Putamen (tissue), 1 donor: ENCODE data around the gene WDFY2.
"Not testable (repeated sequence)": the region's sequence is repeated elsewhere in the genome, so short reads cannot be mapped to it uniquely, and the experiment has no call there.

Experiments used
- DNase-seq: peaks from one replicate; pipeline ENCODE4 v3.0.0-alpha.2; 2016; ENCODE audit warnings: low spot score

Gene WDFY2, protein sequence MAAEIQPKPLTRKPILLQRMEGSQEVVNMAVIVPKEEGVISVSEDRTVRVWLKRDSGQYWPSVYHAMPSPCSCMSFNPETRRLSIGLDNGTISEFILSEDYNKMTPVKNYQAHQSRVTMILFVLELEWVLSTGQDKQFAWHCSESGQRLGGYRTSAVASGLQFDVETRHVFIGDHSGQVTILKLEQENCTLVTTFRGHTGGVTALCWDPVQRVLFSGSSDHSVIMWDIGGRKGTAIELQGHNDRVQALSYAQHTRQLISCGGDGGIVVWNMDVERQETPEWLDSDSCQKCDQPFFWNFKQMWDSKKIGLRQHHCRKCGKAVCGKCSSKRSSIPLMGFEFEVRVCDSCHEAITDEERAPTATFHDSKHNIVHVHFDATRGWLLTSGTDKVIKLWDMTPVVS

DNA sequence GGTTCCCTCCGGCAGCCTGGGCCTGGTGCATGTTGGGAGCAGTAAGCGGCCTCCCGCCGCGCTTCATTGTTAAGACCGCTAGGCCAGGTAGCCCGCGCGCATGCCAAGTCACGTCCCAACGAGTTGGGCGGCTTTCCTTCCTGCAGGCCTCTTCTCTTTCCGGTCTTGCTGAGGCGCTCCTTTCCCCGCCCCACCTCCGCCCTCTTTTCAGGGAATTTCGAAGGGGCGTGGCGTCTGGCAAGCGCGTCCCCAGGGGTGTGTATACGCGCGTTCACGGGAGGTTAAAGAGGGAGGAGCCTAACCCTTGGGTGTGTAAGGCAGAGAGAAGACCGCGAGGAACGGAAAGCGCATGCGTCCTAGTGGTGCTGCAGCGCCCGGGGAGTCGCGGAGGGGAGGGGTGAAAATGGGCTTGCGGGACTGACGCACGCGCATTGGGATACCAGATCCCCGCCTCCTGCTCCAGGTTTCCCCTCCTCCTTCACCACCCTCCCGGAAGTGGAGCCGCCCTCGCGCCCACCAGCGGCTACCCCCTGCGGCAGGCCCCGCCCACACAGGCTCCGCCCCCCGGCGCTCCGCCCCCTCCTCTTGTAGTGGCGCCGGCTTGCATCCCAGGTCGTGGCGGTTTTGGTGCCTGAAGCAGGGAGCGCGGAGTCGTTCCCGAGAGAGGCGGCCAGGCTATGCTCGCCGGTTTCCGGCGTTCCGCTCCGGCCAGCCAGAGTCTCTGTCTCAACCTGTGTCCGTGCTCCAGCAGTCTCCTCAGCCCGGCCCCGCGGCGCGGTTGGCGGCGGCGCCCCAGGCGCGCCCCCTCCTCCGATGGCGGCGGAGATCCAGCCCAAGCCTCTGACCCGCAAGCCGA lies at the start of gene WDFY2:
TSS of gene WDFY2 (plus strand) at position 588 of the 856 bp plus-strand sequence. CDS start at position 814, 226 bp downstream.
- peak; percentile 100 for DNase-seq

DNA sequence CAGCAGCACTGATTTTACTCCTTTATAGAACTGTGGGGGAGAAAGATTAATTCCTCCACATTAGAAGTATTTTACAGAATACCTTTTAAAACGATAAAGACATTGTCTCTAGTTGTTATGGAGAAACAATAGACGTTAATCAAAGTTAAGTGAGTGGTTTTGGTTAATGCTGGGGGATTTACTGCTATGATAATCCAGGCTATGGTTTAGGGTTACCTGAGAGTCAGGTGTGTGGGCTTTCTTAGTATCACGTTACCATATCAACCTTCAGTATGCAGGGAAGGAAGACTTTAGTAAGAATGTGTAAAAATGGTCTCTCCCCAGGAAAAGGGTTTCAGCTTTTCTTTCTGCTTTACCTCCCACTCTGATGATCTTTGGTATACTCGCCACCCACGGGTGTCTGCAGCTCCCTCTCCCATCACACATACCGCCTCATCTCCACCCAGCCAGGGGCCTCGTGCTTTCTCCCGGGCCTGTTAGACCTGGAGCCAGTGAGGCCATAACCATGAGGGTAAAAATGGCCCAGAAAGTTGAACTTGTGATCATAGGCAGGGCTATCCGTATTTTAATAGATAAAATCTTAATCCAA lies 45.6 kb upstream of the WDFY2 start:
- DNase-seq = no peak

DNA sequence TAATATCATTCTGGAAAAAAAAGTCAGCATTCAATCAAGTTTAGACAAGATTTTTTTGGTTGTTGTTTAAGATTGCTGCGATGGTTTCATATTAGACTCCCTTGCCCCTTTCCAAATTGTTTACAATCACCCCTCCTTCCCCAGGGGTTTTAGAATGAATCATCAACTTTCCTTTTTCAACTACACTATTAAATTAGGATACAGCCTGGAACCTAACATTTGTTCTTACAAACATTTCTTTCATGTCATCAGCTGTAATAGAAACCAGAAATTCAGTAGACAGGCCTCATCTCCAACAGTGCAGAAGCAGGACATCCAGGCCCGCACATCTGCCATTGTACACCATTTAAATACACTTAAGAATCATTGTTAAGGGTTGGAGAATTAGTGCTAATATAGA lies 44.4 kb upstream of the WDFY2 start:
- DNase-seq = no peak

DNA sequence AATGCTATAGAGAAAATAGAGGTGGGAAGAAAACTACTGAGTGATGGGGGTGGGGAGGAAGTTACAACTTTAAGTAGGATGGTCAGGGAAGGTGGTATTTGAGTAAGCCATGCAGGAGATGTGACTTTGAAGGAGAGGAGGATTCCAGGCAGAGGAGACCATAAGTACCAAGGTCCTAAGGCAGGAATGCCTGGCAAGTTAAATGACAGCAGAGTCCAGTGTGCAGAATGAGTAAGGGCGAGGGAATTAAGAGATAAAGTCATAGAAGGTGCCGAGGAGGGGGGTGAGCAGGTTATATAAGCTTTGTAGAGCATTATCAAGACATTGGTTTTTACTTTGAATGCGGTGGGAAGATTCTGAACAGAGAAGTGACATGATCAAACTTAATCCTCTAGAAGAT lies 43.2 kb upstream of the WDFY2 start:
- DNase-seq = no peak

DNA sequence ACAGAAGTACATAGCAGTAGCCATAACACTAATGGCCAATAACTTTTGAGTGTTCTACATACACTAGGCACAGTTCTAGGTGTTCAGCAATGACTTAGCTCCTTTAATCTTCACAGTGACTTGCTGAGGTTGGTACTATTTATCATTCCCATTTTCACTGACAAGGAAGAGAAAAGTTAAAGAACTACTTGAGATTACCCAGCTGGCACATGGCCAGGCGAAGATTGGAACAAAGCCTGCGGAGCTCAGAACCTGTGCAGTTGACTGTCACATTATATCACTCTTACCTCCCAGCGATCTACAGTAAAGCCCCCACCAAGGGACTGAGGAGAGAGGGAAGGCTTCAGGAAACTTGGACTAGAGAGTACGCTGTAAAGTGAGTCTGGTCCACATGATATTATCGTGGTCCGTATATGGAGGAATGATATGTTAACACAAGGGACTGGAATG lies 42.4 kb upstream of the WDFY2 start:
- no peak for DNase-seq

DNA sequence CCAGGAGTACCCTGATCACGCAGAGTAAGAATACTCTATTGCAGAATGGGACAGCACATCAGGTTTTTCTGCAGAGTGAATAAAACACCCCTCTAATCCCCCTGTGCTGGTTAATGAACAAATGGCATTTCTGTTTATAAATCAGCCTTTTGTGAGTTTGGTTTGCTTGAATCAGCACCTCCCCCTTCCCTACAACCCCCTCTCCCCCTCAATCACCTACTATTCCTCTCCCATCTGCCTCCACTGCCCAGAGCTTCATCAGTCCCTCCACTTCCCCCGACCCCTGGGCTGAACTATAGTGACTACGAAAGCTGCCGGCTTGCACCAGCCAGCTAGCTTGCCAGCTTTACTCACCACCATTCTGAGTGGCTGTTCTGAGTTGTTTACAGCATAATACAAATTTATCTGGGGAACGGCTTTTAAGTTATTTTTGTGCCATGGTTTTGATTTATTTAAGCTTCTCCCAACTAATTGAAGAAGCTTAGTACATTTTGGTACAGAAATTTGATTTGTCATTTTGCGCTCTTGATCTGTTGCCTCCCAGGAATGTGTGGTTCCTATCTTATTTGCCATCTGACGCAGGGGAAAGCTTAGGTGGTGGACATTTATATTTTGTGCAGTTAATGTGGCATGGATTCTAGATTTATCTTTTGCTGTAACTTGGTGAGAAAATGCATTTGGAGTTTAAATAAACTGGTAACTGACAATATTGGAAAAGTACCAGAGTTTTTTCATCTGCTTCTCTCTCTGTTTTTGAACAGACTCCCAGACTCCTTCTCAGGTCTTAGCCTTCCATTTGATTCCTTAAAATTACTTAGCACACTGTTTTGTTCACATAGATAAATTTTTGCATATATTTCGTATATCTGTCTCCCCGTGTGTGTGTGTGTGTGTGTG lies 41.7 kb upstream of the WDFY2 start:
- no peak for DNase-seq

DNA sequence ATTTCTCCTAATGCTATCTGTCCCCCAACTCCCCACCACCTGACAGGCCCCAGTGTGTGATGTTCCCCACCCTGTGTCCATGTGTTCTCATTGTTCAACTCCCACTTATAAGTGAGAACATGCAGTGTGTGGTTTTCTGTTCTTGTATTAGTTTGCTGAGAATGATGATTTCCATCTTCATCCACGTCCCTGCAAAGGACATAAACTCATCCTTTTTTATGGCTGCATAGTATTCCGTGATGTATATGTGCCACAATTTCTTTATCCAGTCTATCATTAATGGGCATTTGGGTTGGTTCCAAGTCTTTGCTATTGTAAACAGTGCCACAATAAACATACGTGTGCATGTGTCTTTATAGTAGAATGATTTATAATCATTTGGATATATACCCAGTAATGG lies 38.8 kb upstream of the WDFY2 start:
- not testable (repeated sequence) for DNase-seq

DNA sequence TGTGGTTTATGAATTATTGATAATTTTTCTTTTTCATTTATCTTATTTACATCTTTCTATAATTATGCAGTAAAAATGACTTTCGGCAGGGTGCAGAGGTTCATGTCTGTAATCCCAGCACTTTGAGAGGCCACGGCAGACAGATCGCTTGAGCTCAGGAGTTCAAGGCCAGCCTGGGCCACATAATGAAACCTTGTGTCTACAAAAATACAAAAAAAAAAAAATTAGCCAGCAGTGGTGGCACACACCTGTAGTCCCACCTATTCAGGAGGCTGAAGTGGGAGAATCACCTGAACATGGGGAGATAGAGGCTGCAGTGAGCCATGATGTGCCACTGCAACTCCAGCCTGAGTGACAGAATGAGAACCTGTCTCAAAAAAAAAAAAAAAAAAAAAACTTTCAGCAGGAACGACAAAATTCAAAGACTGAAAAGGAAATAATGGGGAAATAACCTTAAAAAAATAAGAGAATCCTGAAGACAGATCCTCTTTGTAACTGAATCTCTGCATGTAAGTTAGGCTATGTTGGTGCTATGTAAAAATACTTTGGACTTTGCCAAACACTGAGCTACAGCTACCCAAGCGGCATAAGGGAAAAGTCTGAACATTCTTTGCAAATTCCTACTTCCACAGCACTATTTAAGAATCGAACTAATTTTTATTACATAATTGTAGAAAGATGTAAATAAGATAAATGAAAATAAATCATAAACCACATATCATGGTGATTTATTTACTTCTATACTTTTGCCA lies 36.7 kb upstream of the WDFY2 start:
- no peak for DNase-seq

DNA sequence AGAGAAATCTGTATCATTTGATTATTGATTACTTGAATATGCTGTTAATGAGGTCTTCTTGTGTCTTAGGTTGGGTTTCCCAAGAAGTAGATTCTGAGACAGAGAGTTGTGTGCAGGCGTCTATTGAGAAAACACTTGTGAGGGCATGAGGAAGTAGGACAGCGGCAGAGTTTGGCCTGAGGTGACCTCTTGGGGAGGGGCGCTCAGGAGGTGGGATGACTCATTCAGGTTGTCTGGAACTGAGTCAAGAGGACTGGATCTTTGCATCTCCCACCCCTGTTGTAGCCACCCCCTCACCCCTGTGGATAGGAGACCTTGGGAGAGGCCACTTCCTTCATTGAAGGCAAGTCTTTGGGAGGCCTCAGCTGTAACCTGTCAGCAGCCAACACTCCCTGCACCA lies 35.2 kb upstream of the WDFY2 start:
- no peak for DNase-seq

DNA sequence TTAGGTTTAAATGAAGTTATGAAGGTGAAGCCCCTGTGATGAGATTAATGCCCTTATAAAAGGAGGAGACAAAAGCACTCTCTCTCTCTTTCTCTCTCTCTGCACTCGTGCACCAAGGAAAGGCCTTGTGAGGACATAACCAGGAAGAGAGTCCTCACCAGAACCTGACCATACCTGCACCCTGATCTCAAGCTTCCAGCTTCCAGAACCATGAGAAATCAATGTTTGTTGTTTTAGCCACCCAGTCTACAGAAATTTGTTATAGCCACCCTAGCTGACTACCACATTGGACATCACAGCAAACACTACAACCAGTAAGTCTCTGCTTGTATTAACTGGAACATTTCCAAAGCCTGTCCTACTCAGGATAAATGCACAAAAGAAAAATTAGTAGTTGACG lies 34.7 kb upstream of the WDFY2 start:
- no peak for DNase-seq

DNA sequence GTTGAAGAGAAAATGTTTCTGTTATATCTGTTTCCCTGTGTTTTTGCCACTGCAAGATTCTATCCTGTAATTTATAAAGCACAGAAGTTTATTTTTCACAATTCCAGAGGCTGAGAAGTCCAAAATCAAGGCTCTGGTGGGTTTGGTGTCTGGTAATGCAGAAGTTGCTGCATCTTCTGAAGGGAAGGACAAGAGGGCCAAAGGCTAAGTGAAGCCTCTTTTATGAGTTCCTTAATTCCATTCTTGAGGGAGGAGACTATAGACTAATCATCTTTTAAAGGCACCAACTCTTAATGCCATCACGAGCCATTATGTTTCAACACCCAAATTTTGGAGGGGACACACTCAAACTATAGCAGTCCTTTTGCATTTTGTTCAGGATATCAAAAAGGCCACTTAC lies 34.1 kb upstream of the WDFY2 start:
- no peak for DNase-seq

DNA sequence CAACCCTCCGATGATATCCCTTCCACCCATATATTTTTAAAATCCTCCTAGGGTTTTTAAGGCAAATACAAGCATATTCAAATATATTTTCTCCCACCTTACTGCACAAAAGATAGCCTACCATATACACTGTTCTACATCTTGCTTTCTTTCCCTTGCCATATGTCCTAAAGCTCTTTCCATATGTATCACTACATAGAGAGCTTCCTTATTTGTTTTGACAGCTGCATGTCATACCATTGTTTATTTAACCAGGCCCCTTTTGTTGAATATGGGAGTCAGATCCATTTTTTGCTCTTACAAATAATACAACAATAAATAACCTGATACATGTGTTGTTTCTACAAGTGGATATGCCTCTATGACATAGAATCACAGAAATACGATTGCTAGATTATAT lies 32.8 kb upstream of the WDFY2 start:
- no peak for DNase-seq

DNA sequence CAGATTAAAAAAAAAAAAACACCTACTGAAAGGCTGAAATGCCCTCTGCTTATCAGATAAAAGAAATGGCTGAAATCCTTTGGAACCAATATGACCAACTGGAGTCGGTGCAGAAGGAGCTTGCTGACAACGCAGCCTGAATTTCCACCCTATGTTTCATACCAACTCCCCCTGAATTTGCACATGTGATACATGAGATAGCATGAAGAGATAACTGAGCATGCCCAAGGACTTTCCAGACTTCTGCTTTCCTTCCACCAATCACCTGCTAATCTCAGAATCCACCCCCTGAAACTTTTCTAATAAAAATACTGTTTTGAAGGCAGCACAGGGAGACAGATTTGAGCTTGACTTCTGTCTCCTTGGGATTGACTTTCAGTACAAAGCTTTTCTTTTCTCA lies 32.2 kb upstream of the WDFY2 start:
- DNase-seq = no peak

DNA sequence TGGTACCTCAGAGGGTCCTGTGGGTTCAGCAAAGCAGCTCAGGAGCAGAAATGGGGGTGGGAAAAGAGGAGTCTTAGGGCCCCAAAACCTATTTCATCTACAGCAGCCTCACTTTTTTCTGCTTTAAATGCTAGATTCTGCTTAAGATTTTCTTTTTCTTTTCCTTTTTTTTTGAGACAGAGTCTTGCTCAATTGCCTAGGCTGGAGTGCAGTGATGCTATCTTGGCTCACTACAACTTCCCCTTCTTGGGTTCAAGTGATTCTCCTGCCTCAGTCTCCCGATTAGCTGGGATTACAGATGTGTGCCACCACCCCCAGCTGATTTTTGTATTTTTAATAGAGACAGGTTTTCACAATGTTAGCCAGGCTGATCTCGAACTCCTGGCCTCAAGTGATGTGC lies 30.7 kb upstream of the WDFY2 start:
- no peak for DNase-seq

DNA sequence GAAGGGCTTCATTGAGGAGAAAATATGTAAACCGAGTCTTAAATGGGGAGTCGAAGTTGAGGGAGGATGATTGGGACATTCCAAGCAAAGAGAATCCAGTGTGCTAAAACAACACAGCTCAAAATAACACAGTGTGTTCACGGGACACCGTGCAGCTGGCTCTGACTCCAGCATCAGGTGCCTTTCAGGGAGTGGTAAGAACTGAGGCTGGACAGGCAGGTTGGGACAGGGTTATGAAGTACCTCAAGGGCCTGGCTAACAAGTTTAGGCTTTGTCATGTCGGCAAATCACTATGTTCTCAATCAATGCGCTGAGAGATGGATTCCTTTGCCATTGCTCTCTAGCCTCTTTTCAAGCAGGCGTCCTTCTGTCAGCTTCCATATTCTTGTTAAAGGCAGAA lies 27.5 kb upstream of the WDFY2 start:
- DNase-seq = no peak

DNA sequence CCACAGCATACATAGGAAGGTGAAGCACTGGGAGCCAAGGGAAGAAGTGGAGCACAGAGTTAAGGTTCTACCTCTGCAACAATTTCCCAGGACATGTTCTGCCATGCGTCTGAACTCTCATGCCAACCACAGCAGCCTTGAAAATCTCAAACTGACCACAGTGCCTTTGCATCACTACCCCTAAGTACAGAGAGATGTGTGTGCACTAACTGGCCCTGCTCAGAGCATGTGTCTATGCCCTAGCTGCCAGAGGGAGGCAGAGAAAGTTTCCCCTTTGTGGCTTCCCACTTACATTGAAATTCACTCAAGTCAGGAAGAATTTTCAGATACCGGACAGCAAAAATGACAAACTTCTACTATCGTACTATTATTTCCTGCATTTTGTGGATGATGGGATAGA lies 26.8 kb upstream of the WDFY2 start:
- no peak for DNase-seq

DNA sequence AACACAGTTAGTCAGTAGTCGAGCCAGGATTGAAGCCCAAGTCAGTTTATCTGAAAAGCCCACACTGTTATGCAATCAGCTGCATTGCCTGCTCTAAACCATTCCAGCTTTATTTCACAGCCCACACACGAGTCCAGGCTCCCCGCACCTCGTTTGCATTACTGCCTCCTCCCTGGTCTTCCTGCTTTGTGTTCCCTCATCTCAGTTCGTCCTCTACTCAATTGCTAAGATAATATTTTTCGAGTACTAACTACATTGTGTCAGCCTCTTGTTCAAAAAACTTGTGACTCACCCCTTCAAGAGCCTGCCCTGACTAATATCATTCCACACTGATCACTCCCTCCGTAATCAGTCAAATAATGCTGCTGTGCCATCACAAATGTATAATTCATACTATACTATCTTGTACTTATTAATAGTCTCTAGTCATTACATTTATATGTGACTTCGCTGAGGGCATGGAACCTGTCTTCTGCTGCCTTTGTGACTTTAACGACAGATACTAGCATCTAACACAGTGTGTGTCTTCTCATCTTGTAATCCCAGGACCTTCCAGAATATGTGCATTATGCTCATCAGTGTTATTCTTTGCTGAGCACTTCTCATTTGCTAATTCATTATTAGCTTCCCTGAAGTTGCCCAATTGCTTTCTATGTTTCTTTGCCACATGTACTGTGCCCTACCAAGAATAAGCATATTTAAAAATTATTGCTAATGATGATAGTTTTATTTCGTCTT lies 26.2 kb upstream of the WDFY2 start:
- no peak for DNase-seq

DNA sequence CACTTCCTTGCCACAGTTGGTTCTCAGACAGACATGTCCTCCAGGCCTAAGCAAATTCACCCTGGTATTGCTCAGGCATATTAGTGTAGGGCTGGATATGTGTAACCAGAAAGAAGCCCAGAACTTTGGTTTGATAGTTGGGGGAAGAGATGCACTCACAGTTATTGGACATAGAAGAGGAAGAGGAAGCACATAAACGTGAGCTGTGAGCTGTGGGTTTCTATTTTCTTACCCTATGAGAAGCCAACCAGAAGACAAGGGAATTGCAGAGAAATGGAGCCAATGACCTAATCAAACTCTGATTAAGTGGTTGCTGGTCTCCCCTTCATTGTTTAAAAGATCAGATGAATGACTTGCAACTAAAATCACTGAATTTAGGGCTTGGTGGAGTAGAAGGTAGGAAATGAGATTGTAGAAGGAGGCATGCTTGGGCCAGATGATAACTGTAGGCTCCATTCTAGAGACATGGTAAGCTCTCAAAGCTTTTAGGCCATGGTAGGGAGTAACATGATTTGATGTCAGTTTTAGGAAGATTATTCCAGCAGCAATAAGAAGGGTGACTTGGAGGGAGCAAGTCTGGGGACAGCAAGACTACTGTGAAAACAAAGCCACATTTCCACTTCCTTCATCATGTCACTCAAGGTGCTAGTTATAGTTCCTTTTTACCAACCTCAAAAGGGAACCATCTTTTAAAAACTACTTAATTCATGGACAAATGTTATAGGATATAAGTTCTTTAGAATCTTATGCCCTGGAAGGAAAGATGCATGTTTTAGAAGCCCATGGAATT lies 24.1 kb upstream of the WDFY2 start:
- no peak for DNase-seq

DNA sequence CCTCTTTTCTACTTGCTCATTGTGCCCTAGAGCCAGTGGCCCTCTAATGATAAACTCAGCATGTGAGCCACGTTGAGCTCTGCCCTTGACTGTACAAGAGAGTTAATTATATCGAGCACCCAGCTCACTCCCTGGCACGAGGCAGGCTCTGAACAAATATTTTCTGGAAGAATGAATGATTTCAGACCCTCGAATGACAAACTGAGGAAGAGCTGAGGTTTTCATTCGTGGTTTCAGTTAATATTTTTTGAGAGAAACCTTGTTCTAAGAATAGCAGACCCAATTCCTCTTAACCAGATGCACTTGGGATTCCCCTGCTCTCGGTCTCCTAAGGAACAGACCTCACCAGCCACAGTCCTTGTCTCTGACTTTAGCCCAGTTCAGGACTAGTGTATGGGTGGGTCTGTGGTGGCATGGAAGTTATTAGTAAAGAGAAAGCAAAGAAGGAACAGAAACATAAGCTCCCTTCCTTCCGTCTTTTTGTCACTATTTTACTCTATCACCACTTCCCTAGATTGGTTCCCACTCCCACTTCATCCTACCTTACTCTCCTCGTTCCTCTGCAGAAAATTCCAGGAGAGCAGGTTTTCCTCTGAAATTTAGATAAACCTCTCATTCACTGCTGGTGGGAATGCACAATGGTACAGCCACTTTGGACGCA lies 22.1 kb upstream of the WDFY2 start:
- no peak for DNase-seq
